ENCODE measurements around the gene LRRC4. TPM values are rescaled to one million over a fixed set of nuclear protein-coding genes. Genes with fewer than 3 reads are reported as not detected.

The LRRC4 gene
- total RNA-seq, 2 donors from 2014 or later = 0.17 to 1.9 TPM

- no peak for DNase-seq
- no peak overlapping the region for H3K9ac ChIP-seq (ENCODE audit: low read depth in 2 of 2, low read length in 2 of 2)
- H3K27ac ChIP-seq = no peak overlapping the region
- H3K4me3 ChIP-seq = no peak overlapping the region
- no peaks in the 10 kb centered on the region for H3K9me3 ChIP-seq
- TF ChIP-seq CTCF (IDR thresholded peaks at IDR 0.05) = no peak
- no peaks in the 10 kb centered on the region for H3K27me3 ChIP-seq
- H3K4me1 ChIP-seq = no peaks in the 10 kb centered on the region
- intact Hi-C loops (cut with DNase I) = no loop called here
- no peaks in the 10 kb centered on the region for H3K36me3 ChIP-seq
Observed at GRCh38 chr7:128066858-128067257, 35.6 kb upstream of the LRRC4 start.

- no peak overlapping the region for H3K27ac ChIP-seq
- no peak for DNase-seq
- intact Hi-C loops (cut with DNase I) = no loop called here
- no peak overlapping the region for H3K9ac ChIP-seq (ENCODE audit: low read depth in 2 of 2, low read length in 2 of 2)
- H3K27me3 ChIP-seq = no peaks in the 10 kb centered on the region
- no peaks in the 10 kb centered on the region for H3K4me1 ChIP-seq
- no peak for TF ChIP-seq CTCF (IDR thresholded peaks at IDR 0.05)
- no peak overlapping the region for H3K4me3 ChIP-seq
- H3K9me3 ChIP-seq = no peaks in the 10 kb centered on the region
- no peaks in the 10 kb centered on the region for H3K36me3 ChIP-seq
Observed at GRCh38 chr7:128066395-128066794, 35.2 kb upstream of the LRRC4 start.

- H3K36me3 ChIP-seq = no peaks in the 10 kb centered on the region
- H3K9ac ChIP-seq (ENCODE audit: low read depth in 2 of 2, low read length in 2 of 2) = no peak overlapping the region
- no peaks in the 10 kb centered on the region for H3K9me3 ChIP-seq
- no peak for TF ChIP-seq CTCF (IDR thresholded peaks at IDR 0.05)
- H3K4me1 ChIP-seq = no peaks in the 10 kb centered on the region
- no peak overlapping the region for H3K27ac ChIP-seq
- H3K4me3 ChIP-seq = no peak overlapping the region
- intact Hi-C loops (cut with DNase I) = no loop called here
- DNase-seq = peak; percentile 36
- no peaks in the 10 kb centered on the region for H3K27me3 ChIP-seq
Observed at GRCh38 chr7:128065872-128066271, 34.6 kb upstream of the LRRC4 start.

- Histone ChIP-seq H3K9me3 (no peaks in the 10 kb centered on the region), H3K4me1 (no peaks in the 10 kb centered on the region), H3K36me3 (no peaks in the 10 kb centered on the region), H3K27me3 (no peaks in the 10 kb centered on the region), H3K9ac (ENCODE audit: low read depth in 2 of 2, low read length in 2 of 2) (no peak overlapping the region), H3K27ac (no peak overlapping the region), H3K4me3 (no peak overlapping the region)
- intact Hi-C loops (cut with DNase I) = no loop called here
- TF ChIP-seq CTCF (IDR thresholded peaks at IDR 0.05) = no peak
- no peak for DNase-seq
Observed at GRCh38 chr7:128063088-128063487, 31.9 kb upstream of the LRRC4 start.

- H3K4me3 ChIP-seq = no peak overlapping the region
- TF ChIP-seq CTCF (IDR thresholded peaks at IDR 0.05) = no peak
- intact Hi-C loops (cut with DNase I) = no loop called here
- H3K9ac ChIP-seq (ENCODE audit: low read depth in 2 of 2, low read length in 2 of 2) = no peak overlapping the region
- no peak overlapping the region for H3K27ac ChIP-seq
- H3K4me1 ChIP-seq = no peaks in the 10 kb centered on the region
- no peak for DNase-seq
- H3K9me3 ChIP-seq = no peaks in the 10 kb centered on the region
- no peaks in the 10 kb centered on the region for H3K36me3 ChIP-seq
- no peaks in the 10 kb centered on the region for H3K27me3 ChIP-seq
Observed at GRCh38 chr7:128060018-128060417, 28.8 kb upstream of the LRRC4 start.

All from colonic mucosa (tissue), 4 donors.